Liver (tissue), 3 donors: ENCODE data around the gene MSGN1.
"Not testable (repeated sequence)": the region's sequence is repeated elsewhere in the genome, so short reads cannot be mapped to it uniquely, and the experiment has no call there.

ENCODE experiments used
- FOXA1 ChIP-seq: IDR thresholded peaks from 2 replicates; pipeline ENCODE4 v1.6.1; 2016; ENCODE audit warnings: antibody characterized with exemption
- GABPA ChIP-seq, 2 donors: IDR thresholded peaks in 1 of 2; conservative IDR thresholded peaks in 1 of 2; 2 replicates each; pipeline ENCODE4 v1.6.1; 2016; ENCODE audit warnings: antibody characterized with exemption in 2 of 2, mild to moderate bottlenecking in 1 of 2, moderate library complexity in 1 of 2
- JUND ChIP-seq, 2 donors: IDR thresholded peaks; 2 replicates each; pipeline ENCODE4 v1.6.1; 2016; ENCODE audit warnings: antibody characterized with exemption in 2 of 2
- TAF1 ChIP-seq: conservative IDR thresholded peaks from 2 replicates; pipeline ENCODE4 v1.6.1; 2016; ENCODE audit warnings: antibody characterized with exemption, mild to moderate bottlenecking
- TF ChIP-seq, protein P1 (sequence below): fragments of 150-350 bp; IDR thresholded peaks from 2 replicates; pipeline ENCODE4 v1.5.1; 2017; ENCODE audit warnings: improper control_type of control experiment, low read depth, low read length; ENCODE audit not compliant: missing input control
- donor health status: healthy.
- donor health status: healthy.

DNA sequence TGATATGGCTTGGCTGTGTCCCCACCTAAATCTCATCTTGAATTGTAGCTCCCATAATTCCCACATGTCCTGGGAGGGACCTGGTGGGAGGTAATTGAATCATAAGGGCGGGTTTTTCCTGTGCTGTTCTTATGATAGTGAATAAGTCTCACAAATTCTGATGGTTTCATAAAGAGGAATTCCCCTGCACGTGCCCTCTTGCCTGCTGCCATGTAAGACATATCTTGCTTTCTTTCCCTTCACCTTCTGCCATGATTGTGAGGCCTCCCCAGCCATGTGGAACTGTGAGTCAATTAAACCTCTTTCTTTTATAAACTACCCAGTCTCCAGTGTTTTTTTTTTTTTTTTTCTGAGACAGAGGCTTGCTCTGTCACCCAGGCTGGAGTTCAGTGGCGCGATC is 7.4 kb downstream of the MSGN1 start:
- TF ChIP-seq, protein P1, sequence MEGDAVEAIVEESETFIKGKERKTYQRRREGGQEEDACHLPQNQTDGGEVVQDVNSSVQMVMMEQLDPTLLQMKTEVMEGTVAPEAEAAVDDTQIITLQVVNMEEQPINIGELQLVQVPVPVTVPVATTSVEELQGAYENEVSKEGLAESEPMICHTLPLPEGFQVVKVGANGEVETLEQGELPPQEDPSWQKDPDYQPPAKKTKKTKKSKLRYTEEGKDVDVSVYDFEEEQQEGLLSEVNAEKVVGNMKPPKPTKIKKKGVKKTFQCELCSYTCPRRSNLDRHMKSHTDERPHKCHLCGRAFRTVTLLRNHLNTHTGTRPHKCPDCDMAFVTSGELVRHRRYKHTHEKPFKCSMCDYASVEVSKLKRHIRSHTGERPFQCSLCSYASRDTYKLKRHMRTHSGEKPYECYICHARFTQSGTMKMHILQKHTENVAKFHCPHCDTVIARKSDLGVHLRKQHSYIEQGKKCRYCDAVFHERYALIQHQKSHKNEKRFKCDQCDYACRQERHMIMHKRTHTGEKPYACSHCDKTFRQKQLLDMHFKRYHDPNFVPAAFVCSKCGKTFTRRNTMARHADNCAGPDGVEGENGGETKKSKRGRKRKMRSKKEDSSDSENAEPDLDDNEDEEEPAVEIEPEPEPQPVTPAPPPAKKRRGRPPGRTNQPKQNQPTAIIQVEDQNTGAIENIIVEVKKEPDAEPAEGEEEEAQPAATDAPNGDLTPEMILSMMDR = not testable (repeated sequence)
- not testable (repeated sequence) for TF ChIP-seq JUND (IDR thresholded peaks at IDR 0.05); FOXA1; GABPA (IDR thresholded peaks at IDR 0.05 in 1 of 2, conservative IDR thresholded peaks at IDR 0.05 in 1 of 2); TAF1
